Naive thymus-derived CD4-positive, alpha-beta T cell (primary cell): ENCODE measurements around the gene CDK14. TPM values are rescaled to one million over a fixed set of nuclear protein-coding genes. Genes with fewer than 3 reads are reported as not detected.

Experiments
- ATAC-seq: fragments of 150-1000 bp; cut with Tn5 transposase; 2 replicates; pipeline ENCODE4 v1.10.0; 2021; ENCODE audit warnings: mild to moderate bottlenecking, moderate library complexity
- CTCF ChIA-PET: fragments of 350-600 bp; sonication (Branson Sonifier 250); formaldehyde crosslinking; loops from one replicate; lab custom pipeline; 2021; ENCODE audit warnings: antibody characterized with exemption; lab: Charles Lee
- POLR2A ChIA-PET: fragments of 350-600 bp; sonication (Branson Sonifier 250); formaldehyde crosslinking; loops from one replicate; lab custom pipeline; 2021; ENCODE audit warnings: antibody characterized with exemption, inconsistent platforms; lab: Charles Lee
- DNase-seq, 9 donors: peaks; one replicate each; pipeline versions ENCODE4 v3.0.0 to v3.0.0-alpha.2; 2020 to 2022; ENCODE audit warnings: mixed read lengths in 1 of 9
- H3K27ac ChIP-seq: one replicate; pipeline ENCODE4 v1.7.0; 2013; ENCODE audit warnings: mild to moderate bottlenecking, low read depth, low read length, moderate library complexity
- H3K27me3 ChIP-seq, 2 donors: one replicate each; pipeline ENCODE4 v1.7.0; 2013; ENCODE audit warnings: low read length in 2 of 2, mild to moderate bottlenecking in 2 of 2, moderate library complexity in 2 of 2; ENCODE audit not compliant: control insufficient read depth in 2 of 2, insufficient read depth in 2 of 2
- H3K36me3 ChIP-seq, 3 experiments: 1 replicate in 2 of 3; 2 replicates in 1 of 3; pipeline ENCODE4 v1.7.0; 2013; ENCODE audit warnings: low read length in 3 of 3, mild to moderate bottlenecking in 3 of 3, moderate library complexity in 1 of 3; ENCODE audit not compliant: insufficient read depth in 3 of 3, control insufficient read depth in 2 of 3
- H3K4me1 ChIP-seq, 2 donors: one replicate each; pipeline ENCODE4 v1.7.0; 2013; ENCODE audit warnings: low read length in 2 of 2, mild to moderate bottlenecking in 2 of 2, moderate library complexity in 1 of 2; ENCODE audit not compliant: control insufficient read depth in 2 of 2, insufficient read depth in 2 of 2
- H3K4me3 ChIP-seq: 2 replicates; pipeline ENCODE4 v1.7.0; 2013; ENCODE audit warnings: mild to moderate bottlenecking, low read length
- H3K9me3 ChIP-seq, 3 experiments: 1 replicate in 2 of 3; 2 replicates in 1 of 3; pipeline ENCODE4 v1.7.0; 2013; ENCODE audit warnings: low read length in 3 of 3; ENCODE audit not compliant: control insufficient read depth in 2 of 3
- H3K27ac Mint-ChIP-seq, 9 donors: one replicate each; pipeline ENCODE4 v1.8.0; 2020 to 2022; ENCODE audit warnings: mixed read lengths in 9 of 9, mild to moderate bottlenecking in 8 of 9, moderate library complexity in 5 of 9, inconsistent platforms in 2 of 9
- H3K27me3 Mint-ChIP-seq, 5 donors: one replicate each; pipeline ENCODE4 v1.8.0; 2021 to 2022; ENCODE audit warnings: mixed read lengths in 5 of 5, mild to moderate bottlenecking in 1 of 5
- H3K36me3 Mint-ChIP-seq, 5 donors: one replicate each; pipeline ENCODE4 v1.8.0; 2020 to 2022; ENCODE audit warnings: mixed read lengths in 5 of 5, mild to moderate bottlenecking in 3 of 5, inconsistent platforms in 1 of 5
- H3K4me1 Mint-ChIP-seq, 7 donors: one replicate each; pipeline ENCODE4 v1.8.0; 2020 to 2022; ENCODE audit warnings: mixed read lengths in 7 of 7, mild to moderate bottlenecking in 3 of 7, inconsistent platforms in 1 of 7
- H3K4me3 Mint-ChIP-seq, 10 donors: one replicate each; pipeline ENCODE4 v1.8.0; 2020 to 2022; ENCODE audit warnings: mild to moderate bottlenecking in 10 of 10, mixed read lengths in 10 of 10, moderate library complexity in 6 of 10, inconsistent platforms in 2 of 10
- H3K9me3 Mint-ChIP-seq, 11 donors: one replicate each; pipeline ENCODE4 v1.8.0; 2020 to 2022; ENCODE audit warnings: mixed read lengths in 11 of 11, mild to moderate bottlenecking in 4 of 11, inconsistent platforms in 1 of 11, moderate library complexity in 1 of 11
- intact Hi-C, 2 donors: fragments of 100-400 bp; cut with micrococcal nuclease; formaldehyde crosslinking; loops; one replicate each; pipeline ENCODE4 v1.15.1; 2023
- polyA plus RNA-seq, 2 donors: library from polyadenylated mRNA; unstranded; fragments of 300-500 nt; fragmentation: Illumina TruSeq; gene quantifications; one replicate each; pipeline ENCODE4 v1.2.3, GENCODE V29; 2021
- total RNA-seq, 6 experiments: library from RNA in 5 of 6; stranded (reverse) in 5 of 6; gene quantifications; 1 replicate in 5 of 6; 2 replicates in 1 of 6; pipeline ENCODE4 v1.2.3 and lab custom pipeline; 2021 to 2026

CDK14 gene
- total and polyA plus RNA-seq, 7 experiments from 2014 or later: 0.05 to 9.9 (median 0.72) TPM; not detected in 1

DNA sequence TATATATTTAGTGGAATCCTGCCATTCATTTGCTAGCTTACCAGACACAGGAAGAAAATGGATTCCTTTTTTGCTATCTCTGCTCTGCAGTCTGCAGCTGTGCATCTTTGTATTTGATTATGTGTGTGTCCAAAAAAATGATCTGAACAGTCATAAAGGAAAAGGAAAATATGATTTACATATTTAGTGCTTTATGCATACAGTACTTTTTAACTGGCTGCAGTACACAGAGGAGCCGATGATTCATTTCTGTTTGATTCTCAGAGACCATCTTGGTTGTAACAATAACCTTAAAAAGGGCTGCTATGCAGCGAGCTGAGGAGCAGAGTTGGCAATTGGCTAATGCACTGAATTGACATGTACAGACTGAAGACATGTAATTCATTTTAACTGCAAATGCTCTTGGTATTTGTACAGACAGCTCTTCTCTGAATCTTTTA, 516.8 kb downstream of the CDK14 start:
- no peak overlapping the region for H3K4me3 Mint-ChIP-seq
- POLR2A ChIA-PET: no interaction called here
- no peaks in the 10 kb centered on the region for H3K4me1 ChIP-seq
- H3K27ac Mint-ChIP-seq: no peak overlapping the region
- no peaks in the 10 kb centered on the region for H3K9me3 ChIP-seq
- CTCF ChIA-PET: no interaction called here
- H3K9me3 Mint-ChIP-seq: peaks cover 0 to 1% (median 0%) of the 10 kb centered on the region in 11 donors
- H3K4me3 ChIP-seq: no peak overlapping the region
- DNase-seq (no peak), ATAC-seq (no peak)
- no peaks in the 10 kb centered on the region for H3K27me3 Mint-ChIP-seq
- H3K4me1 Mint-ChIP-seq: no peaks in the 10 kb centered on the region
- no peaks in the 10 kb centered on the region for H3K36me3 Mint-ChIP-seq
- no peak overlapping the region for H3K27ac ChIP-seq
- no peaks in the 10 kb centered on the region for H3K36me3 ChIP-seq
- intact Hi-C loops: no loop called here
- H3K27me3 ChIP-seq: no peaks in the 10 kb centered on the region

DNA sequence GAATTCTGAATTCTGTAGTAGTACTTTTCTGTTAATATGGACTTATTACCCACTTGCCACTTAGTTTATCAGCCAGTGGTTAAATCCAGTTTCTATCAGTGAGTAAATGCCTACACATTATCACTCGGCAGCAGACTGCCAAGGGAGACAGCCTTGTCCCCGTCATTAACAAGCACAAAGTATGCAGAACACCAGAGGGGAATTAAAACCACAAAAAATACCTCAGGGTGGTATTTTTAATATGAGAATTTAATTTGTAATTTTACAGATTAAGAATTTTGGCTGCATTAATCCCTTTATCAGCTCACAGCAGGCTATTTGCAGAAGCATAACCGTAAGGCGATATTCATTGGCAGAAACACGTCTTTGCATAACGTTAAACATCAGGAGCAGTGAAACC, 518.1 kb downstream of the CDK14 start:
- H3K4me3 Mint-ChIP-seq: no peak overlapping the region
- ChIA-PET CTCF (interaction anchor here (0.7 kb wide), 1 partner anchor 293 kb away, joined by 3 read pairs; no protein-coding TSS in a partner anchor), POLR2A (no interaction called here)
- no peaks in the 10 kb centered on the region for H3K4me1 Mint-ChIP-seq
- H3K9me3 Mint-ChIP-seq: peaks cover 0 to 1% (median 0%) of the 10 kb centered on the region in 11 donors
- ATAC-seq (no peak), DNase-seq (no peak)
- Histone ChIP-seq H3K4me3 (no peak overlapping the region), H3K27ac (no peak overlapping the region), H3K4me1 (no peaks in the 10 kb centered on the region), H3K27me3 (no peaks in the 10 kb centered on the region), H3K9me3 (no peaks in the 10 kb centered on the region), H3K36me3 (no peaks in the 10 kb centered on the region)
- H3K27ac Mint-ChIP-seq: no peak overlapping the region
- H3K27me3 Mint-ChIP-seq: no peaks in the 10 kb centered on the region
- intact Hi-C loops: no loop called here
- H3K36me3 Mint-ChIP-seq: no peaks in the 10 kb centered on the region

DNA sequence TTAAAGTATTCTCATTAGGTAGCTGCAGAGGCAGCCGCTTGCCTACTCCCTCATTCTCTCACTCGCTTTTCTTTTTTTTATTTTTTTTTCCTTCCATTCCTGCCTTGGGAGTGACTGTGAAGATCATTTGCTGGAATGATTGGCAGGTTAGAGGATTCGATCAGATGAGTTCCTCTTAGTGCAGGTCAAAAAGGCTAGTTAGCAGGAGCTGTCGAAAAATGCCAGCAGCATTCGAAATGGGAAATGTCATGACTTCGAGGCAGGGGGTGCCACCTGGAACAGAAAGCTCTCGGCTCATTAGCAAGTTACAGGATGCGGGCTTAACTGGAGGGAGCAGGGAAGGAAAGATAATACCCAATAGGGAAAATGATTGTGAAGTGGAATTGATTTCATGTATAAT, 530.6 kb downstream of the CDK14 start:
- Mint-ChIP-seq H3K36me3 (no peaks in the 10 kb centered on the region), H3K27ac (no peak overlapping the region), H3K4me3 (no peak overlapping the region), H3K27me3 (peaks cover 0 to 4% (median under 1%) of the 10 kb centered on the region in 5 donors), H3K9me3 (no peaks in the 10 kb centered on the region), H3K4me1 (peaks cover 0 to 7% (median 0%) of the 10 kb centered on the region in 7 donors)
- POLR2A ChIA-PET: no interaction called here
- no peak overlapping the region for H3K27ac ChIP-seq
- DNase-seq (no peak), ATAC-seq (no peak)
- H3K4me1 ChIP-seq: no peaks in the 10 kb centered on the region
- CTCF ChIA-PET: no interaction called here
- no peak overlapping the region for H3K4me3 ChIP-seq
- intact Hi-C loops: no loop called here
- no peaks in the 10 kb centered on the region for H3K36me3 ChIP-seq
- H3K27me3 ChIP-seq: no peaks in the 10 kb centered on the region
- H3K9me3 ChIP-seq: no peaks in the 10 kb centered on the region

DNA sequence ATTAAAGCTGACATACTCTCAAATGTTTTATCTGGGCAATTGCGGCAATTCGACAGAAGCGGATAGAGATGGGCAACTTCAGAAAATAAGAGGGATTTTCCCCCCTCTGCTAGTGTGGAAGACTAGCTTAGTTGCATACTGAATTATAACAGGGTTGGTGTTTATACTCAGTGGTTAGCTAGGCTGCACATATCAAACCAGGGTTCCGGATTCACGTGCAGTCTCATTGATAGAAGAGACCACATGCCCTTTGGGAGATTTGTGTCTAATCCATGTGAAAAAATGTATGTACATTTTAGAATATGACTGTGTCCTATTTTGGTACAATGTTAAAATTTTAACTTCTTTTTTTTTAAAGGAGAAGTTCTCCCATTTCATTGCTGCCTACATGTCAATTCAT, 531.2 kb downstream of the CDK14 start:
- Mint-ChIP-seq H3K4me1 (peaks cover 0 to 7% (median 0%) of the 10 kb centered on the region in 7 donors), H3K4me3 (no peak overlapping the region), H3K36me3 (no peaks in the 10 kb centered on the region), H3K9me3 (peaks cover 0 to 2% (median 0%) of the 10 kb centered on the region in 11 donors), H3K27ac (no peak overlapping the region), H3K27me3 (peaks cover 0 to 9% (median 6%) of the 10 kb centered on the region in 5 donors)
- H3K27ac ChIP-seq: no peak overlapping the region
- DNase-seq: no peak
- intact Hi-C loops: no loop called here
- ATAC-seq: no peak
- POLR2A ChIA-PET: no interaction called here
- H3K27me3 ChIP-seq: no peaks in the 10 kb centered on the region
- no peaks in the 10 kb centered on the region for H3K36me3 ChIP-seq
- no peak overlapping the region for H3K4me3 ChIP-seq
- no peaks in the 10 kb centered on the region for H3K9me3 ChIP-seq
- H3K4me1 ChIP-seq: no peaks in the 10 kb centered on the region
- CTCF ChIA-PET: no interaction called here

DNA sequence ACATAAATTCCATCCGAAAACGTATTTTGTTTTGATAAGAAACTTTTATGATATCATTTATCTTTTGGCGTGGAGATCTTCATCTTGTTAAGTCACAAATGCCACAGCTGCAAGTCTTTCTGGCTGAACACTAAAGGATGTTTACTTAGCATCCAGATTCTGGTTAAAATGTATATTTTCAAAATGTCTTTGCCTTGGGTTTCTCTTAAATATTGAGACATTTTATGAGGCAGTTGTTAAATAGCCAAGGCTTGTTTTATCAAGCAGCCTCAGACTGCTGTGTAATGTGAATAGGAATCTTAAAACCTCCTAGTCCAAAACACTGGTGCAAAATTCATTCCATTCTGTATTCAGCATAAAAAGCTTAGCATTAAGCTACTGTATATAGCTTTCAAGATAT, 531.8 kb downstream of the CDK14 start:
- intact Hi-C loops: no loop called here
- no peaks in the 10 kb centered on the region for H3K9me3 ChIP-seq
- H3K27me3 ChIP-seq: no peaks in the 10 kb centered on the region
- Mint-ChIP-seq H3K9me3 (peaks cover 0 to 2% (median 0%) of the 10 kb centered on the region in 11 donors), H3K4me1 (peaks cover 0 to 7% (median 0%) of the 10 kb centered on the region in 7 donors), H3K36me3 (no peaks in the 10 kb centered on the region), H3K4me3 (no peak overlapping the region), H3K27me3 (peaks cover 0 to 12% (median 7%) of the 10 kb centered on the region in 5 donors), H3K27ac (no peak overlapping the region)
- no peak overlapping the region for H3K27ac ChIP-seq
- no peaks in the 10 kb centered on the region for H3K36me3 ChIP-seq
- no peaks in the 10 kb centered on the region for H3K4me1 ChIP-seq
- ChIA-PET CTCF (no interaction called here), POLR2A (no interaction called here)
- no peak overlapping the region for H3K4me3 ChIP-seq
- ATAC-seq (no peak), DNase-seq (no peak)

DNA sequence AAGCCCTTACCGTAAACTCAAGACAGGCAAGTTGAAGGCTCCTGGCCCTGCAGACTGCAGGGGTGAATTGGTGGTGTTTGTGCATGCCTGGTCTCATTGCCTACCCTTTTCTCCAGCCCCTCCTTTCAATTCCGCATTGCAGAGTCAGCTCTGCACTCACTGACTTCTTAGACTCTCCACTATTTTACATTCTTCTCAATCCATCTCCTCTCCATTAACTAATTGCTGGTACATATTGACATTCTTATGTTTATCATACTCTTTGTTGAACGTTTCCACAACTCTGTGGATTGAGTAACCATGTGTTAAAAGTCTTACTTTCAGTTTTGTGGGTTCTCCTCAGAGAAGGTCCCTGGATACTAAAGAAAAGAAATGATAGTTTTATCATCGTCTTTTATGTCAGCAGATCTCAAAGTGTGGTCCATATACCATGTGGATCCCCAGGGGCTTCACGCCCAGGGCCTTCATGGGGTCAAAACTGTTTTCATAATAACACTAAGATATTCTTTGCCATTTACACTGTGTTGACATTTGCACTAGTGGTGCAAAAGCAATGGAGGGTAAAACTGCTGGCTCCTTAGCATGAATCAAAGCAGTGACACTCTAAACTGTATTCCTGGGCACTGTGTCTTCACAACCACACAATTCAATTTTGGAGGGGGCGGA, 532.7 kb downstream of the CDK14 start:
- CTCF ChIA-PET: no interaction called here
- peaks cover 0 to 7% (median 0%) of the 10 kb centered on the region in 7 donors for H3K4me1 Mint-ChIP-seq

DNA sequence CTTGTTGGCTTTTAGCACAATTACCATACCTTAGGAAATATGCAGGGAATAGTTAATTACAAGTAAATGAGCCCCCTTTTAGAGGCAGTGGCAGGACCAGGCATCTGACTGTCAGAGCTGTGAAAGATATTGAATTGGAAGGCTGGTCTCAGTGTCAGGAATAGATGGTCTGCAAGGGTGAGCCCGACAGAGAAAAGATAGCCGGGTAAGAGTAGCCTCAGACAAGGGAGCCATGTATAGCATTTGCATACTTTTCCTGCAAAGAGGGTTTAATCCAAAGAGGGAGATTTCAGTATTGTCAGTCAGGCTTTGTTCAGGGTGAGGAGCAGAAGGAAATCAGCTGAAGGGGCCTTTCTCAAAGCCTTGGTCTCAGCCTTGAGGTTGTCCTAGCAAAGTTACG, 539.2 kb downstream of the CDK14 start:
- DNase-seq (no peak), ATAC-seq (no peak)
- Histone ChIP-seq H3K36me3 (no peaks in the 10 kb centered on the region), H3K4me3 (no peak overlapping the region), H3K9me3 (no peaks in the 10 kb centered on the region), H3K4me1 (no peaks in the 10 kb centered on the region), H3K27me3 (no peaks in the 10 kb centered on the region), H3K27ac (no peak overlapping the region)
- Mint-ChIP-seq H3K4me1 (peaks cover 0 to 1% (median 0%) of the 10 kb centered on the region in 7 donors), H3K27ac (no peak overlapping the region), H3K9me3 (peaks cover 0 to 2% (median 0%) of the 10 kb centered on the region in 11 donors), H3K36me3 (no peaks in the 10 kb centered on the region), H3K4me3 (no peak overlapping the region), H3K27me3 (peaks cover 3 to 8% (median 7%) of the 10 kb centered on the region in 5 donors)
- intact Hi-C loops: no loop called here
- CTCF ChIA-PET: no interaction called here
- POLR2A ChIA-PET: no interaction called here

More for the DNA sequence above, 532.7 kb downstream of the CDK14 start:
- POLR2A ChIA-PET: no interaction called here
- DNase-seq (no peak), ATAC-seq (no peak)
- Histone ChIP-seq H3K36me3 (no peaks in the 10 kb centered on the region), H3K27me3 (no peaks in the 10 kb centered on the region), H3K4me3 (no peak overlapping the region), H3K27ac (no peak overlapping the region), H3K9me3 (no peaks in the 10 kb centered on the region), H3K4me1 (no peaks in the 10 kb centered on the region)
- H3K9me3 Mint-ChIP-seq: peaks cover 0 to 2% (median 0%) of the 10 kb centered on the region in 11 donors
- no peaks in the 10 kb centered on the region for H3K36me3 Mint-ChIP-seq
- H3K4me3 Mint-ChIP-seq: no peak overlapping the region
- H3K27ac Mint-ChIP-seq: no peak overlapping the region
- intact Hi-C loops: no loop called here
- H3K27me3 Mint-ChIP-seq: peaks cover 0 to 12% (median 7%) of the 10 kb centered on the region in 5 donors
